Right kidney (tissue), 1 donor: ENCODE results near the gene DLG4.

Experiments used
- DNase-seq: peaks from one replicate; pipeline ENCODE4 v3.0.0-alpha.2; 2016

Gene DLG4

DNA sequence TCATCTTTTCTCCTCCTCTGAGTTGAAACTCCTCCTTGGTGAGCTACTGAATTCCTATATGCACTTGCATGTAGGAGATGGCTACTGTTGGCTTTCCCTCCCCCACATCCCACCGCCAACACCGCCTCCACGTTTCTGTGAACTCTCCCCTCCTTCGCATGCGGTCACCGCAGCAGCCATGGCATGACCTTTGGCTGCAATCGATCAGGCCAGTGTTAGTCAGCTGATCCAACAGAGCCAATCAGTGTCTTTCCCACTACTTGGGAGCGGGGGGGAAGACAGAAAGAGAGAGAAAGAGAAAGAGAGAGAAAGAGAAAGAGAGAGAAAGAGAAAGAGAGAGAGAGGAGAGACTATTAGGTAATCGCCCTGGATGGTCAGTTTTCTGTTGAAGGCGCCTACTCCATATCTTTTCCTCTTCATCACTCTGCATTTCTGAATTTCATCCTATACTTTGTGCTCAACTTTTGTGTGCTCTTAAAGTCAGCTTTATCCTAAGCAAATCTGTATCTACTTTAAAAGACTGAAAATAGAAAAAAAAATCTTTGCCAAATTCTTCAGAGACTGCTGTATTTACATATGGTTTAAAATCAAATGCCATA lies 63.2 kb downstream of the DLG4 start:
- DNase-seq = no peak

GRCh38 chr17:7147772-7148171 lies 71.9 kb downstream of the DLG4 start:
- DNase-seq = no peak

DNA sequence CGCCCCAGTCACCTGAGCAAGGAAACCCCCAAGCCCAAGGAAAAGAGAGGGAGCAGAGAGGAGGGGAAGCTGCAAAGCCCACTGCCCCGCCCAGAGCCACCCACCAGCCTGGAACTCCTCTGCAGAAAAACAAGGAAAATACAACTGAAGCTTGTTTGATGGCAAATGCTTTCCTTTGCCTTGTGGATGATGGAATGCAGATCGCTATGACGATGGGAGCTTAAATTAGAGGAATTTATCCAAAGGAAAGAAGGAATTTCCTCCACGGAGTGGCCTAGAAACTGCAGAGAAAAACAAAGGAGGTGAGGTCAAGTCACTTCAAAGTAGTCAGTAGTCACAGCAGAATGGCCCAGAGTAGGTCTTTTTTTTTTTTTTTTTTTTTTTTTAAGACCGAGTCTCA lies 73.5 kb downstream of the DLG4 start:
- DNase-seq = no peak

GRCh38 chr17:7144213-7144612 lies 75.4 kb downstream of the DLG4 start:
- no peak for DNase-seq

DNA sequence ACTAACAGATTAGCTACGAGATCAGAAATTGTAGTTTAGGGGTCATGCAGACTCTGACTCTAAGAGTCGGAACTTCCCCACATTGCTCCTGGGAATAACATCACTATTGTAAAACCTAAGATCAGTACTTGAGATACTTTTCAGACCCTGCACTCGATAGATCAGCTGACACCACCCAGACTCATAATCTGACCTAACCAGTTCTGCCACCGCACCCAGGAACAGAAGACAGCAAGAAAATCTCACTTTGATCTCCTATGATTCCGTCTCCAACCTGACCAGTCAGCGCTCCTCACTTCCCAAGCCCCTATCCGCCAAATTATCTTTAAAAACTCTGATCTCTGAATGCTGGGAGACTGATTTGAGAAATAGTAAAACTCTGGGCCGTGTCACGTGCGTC lies 77.8 kb downstream of the DLG4 start:
- DNase-seq = no peak

DNA sequence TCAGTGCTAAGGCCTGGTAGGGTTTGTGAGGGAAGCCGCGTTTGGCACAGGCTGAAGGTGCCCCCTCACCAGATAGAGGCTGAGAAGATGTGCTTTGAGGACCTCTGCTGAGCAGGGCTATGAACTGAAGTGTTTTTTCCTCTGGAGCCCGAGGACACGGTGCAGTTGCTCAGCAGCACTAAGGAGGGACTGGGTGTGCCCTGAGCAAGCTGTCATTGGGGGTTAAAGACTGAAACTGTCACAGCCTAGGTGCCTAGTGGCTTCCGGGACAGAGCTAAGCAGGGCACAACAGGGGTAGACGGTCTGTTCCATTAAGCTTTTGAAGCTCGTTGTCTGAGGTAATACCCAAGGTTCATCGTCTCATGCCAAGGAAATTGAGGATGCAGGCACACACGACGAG lies 80.2 kb downstream of the DLG4 start:
- DNase-seq = no peak

DNA sequence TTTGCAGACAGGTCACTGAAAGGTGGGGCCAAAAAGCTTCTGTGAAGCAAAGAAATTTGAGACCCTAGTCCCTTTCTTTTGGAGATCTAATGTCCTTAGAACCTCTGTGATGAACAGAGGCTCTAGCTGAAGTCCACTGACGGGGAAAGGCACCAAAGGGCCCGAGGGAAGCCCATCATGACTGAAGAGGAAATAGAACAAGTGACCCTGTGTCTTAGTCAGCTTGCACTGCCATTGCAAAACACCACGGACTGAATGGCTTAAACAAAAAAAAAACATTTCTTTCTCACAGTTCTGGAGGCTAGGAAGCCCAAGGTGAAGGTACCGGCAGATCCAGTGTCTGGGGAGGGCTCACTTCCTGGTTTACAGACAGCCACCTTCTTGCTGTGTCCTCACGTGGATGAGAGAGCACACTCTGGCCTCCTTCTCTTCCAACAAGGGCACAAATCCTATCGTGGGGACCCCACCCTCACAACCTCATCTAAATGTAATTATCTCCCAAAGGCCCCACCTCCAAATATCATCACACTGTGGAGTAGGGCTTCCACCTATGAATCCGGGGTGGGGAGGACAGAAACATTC lies 80.7 kb downstream of the DLG4 start:
- DNase-seq = no peak

DNA sequence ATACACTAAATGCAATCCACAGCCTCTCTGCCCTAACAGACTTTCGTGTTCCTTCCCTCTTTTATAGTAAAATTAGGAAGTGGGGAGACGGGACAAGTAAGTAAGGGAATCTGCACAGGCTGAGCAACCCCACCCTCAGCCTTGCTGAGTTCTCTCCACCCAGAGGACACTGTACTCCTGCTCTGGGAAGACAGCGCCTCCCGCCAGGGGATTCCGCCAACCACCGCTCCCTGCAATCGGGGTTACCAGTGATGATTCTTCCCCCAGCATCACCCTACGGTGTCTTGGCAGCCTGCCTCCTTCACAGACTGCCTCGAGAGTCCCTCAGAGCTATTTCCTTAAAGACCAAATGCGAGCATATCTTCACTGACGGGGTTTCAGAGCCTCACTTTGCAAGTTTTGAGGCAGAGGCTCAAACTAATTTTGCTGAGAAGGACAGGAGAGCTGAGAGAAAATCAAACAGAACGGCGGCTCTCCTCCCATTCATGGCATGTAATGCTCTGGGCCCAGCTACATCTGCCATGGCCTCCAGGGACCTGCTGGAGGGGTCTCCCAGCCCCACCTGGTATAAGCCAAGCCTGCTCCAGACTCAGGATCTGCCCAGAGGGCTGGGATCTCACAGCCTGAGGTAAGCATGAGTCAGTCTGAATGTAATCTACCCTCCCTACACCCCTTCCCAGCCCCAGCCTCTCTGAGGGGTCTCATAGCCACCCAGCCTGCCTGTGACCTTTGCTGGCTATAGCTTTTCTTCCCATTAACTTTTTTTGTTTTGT lies 82.3 kb downstream of the DLG4 start:
- DNase-seq = no peak
